22Rv1 (cell line): ENCODE results near the gene FMN1.

Experiments used
- CTCF ChIP-seq: fragments of 450-650 bp; IDR thresholded peaks from 2 replicates; pipeline ENCODE4 v1.5.1; 2017; ENCODE audit warnings: mild to moderate bottlenecking
- ZFX ChIP-seq: fragments of 450-650 bp; IDR thresholded peaks from 2 replicates; pipeline ENCODE4 v1.6.1; 2017; ENCODE audit warnings: antibody characterized with exemption, borderline replicate concordance

GRCh38 chr15:32918547-32918946 is 276.0 kb downstream of the FMN1 start:
- TF ChIP-seq CTCF, result no peak
- no peak for TF ChIP-seq ZFX
